ENCODE data around the gene UCKL1.

DNA sequence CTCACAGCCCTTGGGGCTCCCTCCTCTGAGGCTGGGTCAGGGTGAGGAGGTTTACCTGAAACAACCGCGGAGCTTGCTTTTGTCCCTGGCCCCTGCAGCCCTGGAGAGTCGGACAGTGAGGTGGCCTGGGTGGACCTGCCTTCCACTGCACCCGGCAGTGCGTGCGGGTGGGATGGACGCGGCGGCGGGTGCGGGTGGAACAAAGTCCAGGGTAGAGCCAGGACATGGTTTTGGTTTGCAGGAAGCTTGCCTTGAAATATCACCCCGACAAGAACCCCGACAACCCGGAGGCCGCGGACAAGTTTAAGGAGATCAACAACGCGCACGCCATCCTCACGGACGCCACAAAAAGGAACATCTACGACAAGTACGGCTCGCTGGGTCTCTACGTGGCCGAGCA is 27.1 kb downstream of the UCKL1 start:
- no peak for TF ChIP-seq EZH2phosphoT487 (IDR thresholded peaks at IDR 0.05; ENCODE audit: borderline replicate concordance)
- TF ChIP-seq, protein P1, sequence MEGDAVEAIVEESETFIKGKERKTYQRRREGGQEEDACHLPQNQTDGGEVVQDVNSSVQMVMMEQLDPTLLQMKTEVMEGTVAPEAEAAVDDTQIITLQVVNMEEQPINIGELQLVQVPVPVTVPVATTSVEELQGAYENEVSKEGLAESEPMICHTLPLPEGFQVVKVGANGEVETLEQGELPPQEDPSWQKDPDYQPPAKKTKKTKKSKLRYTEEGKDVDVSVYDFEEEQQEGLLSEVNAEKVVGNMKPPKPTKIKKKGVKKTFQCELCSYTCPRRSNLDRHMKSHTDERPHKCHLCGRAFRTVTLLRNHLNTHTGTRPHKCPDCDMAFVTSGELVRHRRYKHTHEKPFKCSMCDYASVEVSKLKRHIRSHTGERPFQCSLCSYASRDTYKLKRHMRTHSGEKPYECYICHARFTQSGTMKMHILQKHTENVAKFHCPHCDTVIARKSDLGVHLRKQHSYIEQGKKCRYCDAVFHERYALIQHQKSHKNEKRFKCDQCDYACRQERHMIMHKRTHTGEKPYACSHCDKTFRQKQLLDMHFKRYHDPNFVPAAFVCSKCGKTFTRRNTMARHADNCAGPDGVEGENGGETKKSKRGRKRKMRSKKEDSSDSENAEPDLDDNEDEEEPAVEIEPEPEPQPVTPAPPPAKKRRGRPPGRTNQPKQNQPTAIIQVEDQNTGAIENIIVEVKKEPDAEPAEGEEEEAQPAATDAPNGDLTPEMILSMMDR (conservative IDR thresholded peaks at IDR 0.05; ENCODE audit: low read length): no peak
